ENCODE data around the gene ACBD7. TPM values are rescaled to one million over a fixed set of nuclear protein-coding genes. Genes with fewer than 3 reads are reported as not detected.

The ACBD7 gene
- total RNA-seq, 1 experiment from 2014 or later: 1.8 TPM

DNA sequence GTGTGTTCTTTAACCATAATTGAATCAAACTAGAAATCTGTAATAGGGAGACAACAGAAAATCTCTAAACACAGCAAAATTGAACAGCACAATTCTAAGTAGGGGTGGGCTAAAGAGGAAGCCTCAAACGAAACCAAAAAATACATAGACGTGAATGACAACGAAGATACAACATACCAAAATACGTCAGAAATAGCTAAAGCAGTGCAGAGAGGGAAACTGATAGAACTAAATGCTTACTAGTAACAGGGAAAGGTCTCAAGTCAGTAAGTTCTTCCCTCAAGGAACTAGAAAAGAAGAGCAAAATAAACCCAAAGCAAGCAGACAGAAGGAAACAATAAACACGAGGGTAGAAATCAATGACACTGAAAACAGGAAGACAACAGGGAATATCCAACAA is 27.6 kb upstream of the ACBD7 start:
- H3K4me1 ChIP-seq (ENCODE audit: control insufficient read depth, insufficient read depth, low read length): no peaks in the 10 kb centered on the region
- H3K9me3 ChIP-seq (ENCODE audit: control insufficient read depth, insufficient read depth, low read depth, low read length): no peaks in the 10 kb centered on the region
- ChIA-PET CTCF (no interaction called here), POLR2A (no interaction called here)
- no peaks in the 10 kb centered on the region; the same call in 1 of the 2 replicates for H3K36me3 ChIP-seq (ENCODE audit: control insufficient read depth, insufficient read depth, low read length)
- no peaks in the 10 kb centered on the region for H3K27me3 ChIP-seq (ENCODE audit: control insufficient read depth, insufficient read depth, low read length)
- H3K4me3 ChIP-seq (ENCODE audit: low read depth in 2 of 2, low read length in 2 of 2): no peak overlapping the region
- no peak for ATAC-seq
- BruUV-seq (replicated peaks): no TSS peak
- intact Hi-C loops (cut with micrococcal nuclease; ENCODE audit: unreplicated experiment) (no loop called here), in situ Hi-C loops (cut with HindIII; ENCODE audit: low pct_unique_long_range_greater_than_20kb, low sequenced_read_pairs) (no loop called here)
- no peak for TF ChIP-seq SIN3A (IDR thresholded peaks at IDR 0.05; ENCODE audit: borderline replicate concordance, insufficient read depth, low read depth, low read length)
- TF ChIP-seq, protein P1, sequence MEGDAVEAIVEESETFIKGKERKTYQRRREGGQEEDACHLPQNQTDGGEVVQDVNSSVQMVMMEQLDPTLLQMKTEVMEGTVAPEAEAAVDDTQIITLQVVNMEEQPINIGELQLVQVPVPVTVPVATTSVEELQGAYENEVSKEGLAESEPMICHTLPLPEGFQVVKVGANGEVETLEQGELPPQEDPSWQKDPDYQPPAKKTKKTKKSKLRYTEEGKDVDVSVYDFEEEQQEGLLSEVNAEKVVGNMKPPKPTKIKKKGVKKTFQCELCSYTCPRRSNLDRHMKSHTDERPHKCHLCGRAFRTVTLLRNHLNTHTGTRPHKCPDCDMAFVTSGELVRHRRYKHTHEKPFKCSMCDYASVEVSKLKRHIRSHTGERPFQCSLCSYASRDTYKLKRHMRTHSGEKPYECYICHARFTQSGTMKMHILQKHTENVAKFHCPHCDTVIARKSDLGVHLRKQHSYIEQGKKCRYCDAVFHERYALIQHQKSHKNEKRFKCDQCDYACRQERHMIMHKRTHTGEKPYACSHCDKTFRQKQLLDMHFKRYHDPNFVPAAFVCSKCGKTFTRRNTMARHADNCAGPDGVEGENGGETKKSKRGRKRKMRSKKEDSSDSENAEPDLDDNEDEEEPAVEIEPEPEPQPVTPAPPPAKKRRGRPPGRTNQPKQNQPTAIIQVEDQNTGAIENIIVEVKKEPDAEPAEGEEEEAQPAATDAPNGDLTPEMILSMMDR (IDR thresholded peaks at IDR 0.05): no peak
- TF ChIP-seq POLR2AphosphoS5 (IDR thresholded peaks at IDR 0.05; ENCODE audit: low read depth, low read length): no peak
- H3K27ac ChIP-seq (ENCODE audit: low read length): no peak overlapping the region
- DNase-seq (ENCODE audit: low read depth, low spot score): no peak

DNA sequence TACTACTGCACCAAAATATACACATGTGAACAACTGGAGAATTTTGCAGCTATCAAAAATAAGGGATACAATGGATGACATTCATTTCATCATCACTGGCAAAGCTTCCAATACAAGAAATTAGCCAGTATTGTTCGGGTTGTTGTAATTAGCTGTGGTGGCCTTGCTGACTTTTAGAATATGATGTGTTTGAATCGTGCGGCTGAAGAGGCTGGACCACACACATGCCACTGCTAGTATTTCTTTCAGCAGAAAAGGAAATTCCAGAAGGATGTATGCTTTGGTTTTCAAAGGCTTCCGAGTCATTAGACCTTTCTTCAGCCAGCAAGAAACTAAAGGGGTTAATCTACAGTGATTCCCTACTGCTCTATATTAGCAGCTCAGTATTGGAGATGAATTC is 25.2 kb upstream of the ACBD7 start:
- in situ Hi-C loops (cut with HindIII; ENCODE audit: low pct_unique_long_range_greater_than_20kb, low sequenced_read_pairs) (no loop called here), intact Hi-C loops (cut with micrococcal nuclease; ENCODE audit: unreplicated experiment) (no loop called here)
- Histone ChIP-seq H3K27me3 (ENCODE audit: control insufficient read depth, insufficient read depth, low read length) (no peaks in the 10 kb centered on the region), H3K36me3 (ENCODE audit: control insufficient read depth, insufficient read depth, low read length) (no peaks in the 10 kb centered on the region; the same call in 1 of the 2 replicates), H3K9me3 (ENCODE audit: control insufficient read depth, insufficient read depth, low read depth, low read length) (no peaks in the 10 kb centered on the region), H3K4me1 (ENCODE audit: control insufficient read depth, insufficient read depth, low read length) (no peaks in the 10 kb centered on the region), H3K27ac (ENCODE audit: low read length) (no peak overlapping the region), H3K4me3 (ENCODE audit: low read depth in 2 of 2, low read length in 2 of 2) (no peak overlapping the region)
- ChIA-PET CTCF (no interaction called here), POLR2A (no interaction called here)
- ATAC-seq (no peak), DNase-seq (ENCODE audit: low read depth, low spot score) (no peak)
- BruUV-seq (replicated peaks): no TSS peak
- TF ChIP-seq TCF7L2 (IDR thresholded peaks at IDR 0.05; ENCODE audit: low read depth, low read length): no peak
- no peak for TF ChIP-seq SIN3A (IDR thresholded peaks at IDR 0.05; ENCODE audit: borderline replicate concordance, insufficient read depth, low read depth, low read length)
- TF ChIP-seq, protein P2, sequence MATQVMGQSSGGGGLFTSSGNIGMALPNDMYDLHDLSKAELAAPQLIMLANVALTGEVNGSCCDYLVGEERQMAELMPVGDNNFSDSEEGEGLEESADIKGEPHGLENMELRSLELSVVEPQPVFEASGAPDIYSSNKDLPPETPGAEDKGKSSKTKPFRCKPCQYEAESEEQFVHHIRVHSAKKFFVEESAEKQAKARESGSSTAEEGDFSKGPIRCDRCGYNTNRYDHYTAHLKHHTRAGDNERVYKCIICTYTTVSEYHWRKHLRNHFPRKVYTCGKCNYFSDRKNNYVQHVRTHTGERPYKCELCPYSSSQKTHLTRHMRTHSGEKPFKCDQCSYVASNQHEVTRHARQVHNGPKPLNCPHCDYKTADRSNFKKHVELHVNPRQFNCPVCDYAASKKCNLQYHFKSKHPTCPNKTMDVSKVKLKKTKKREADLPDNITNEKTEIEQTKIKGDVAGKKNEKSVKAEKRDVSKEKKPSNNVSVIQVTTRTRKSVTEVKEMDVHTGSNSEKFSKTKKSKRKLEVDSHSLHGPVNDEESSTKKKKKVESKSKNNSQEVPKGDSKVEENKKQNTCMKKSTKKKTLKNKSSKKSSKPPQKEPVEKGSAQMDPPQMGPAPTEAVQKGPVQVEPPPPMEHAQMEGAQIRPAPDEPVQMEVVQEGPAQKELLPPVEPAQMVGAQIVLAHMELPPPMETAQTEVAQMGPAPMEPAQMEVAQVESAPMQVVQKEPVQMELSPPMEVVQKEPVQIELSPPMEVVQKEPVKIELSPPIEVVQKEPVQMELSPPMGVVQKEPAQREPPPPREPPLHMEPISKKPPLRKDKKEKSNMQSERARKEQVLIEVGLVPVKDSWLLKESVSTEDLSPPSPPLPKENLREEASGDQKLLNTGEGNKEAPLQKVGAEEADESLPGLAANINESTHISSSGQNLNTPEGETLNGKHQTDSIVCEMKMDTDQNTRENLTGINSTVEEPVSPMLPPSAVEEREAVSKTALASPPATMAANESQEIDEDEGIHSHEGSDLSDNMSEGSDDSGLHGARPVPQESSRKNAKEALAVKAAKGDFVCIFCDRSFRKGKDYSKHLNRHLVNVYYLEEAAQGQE (IDR thresholded peaks at IDR 0.05; ENCODE audit: insufficient read depth in 1 of 2, low read depth in 2 of 2, low read length in 1 of 2): no peak
- no peak for TF ChIP-seq POLR2AphosphoS5 (IDR thresholded peaks at IDR 0.05; ENCODE audit: low read depth, low read length)
- TF ChIP-seq, protein P1 (IDR thresholded peaks at IDR 0.05): no peak

Measured in Panc1 (cell line).